Stimulated activated naive B cell treated with anti-CD40 and anti-IgM and Interleukin-4, amounts not matched to agents 10 μg/mL and 1 μg/mL and 100 μg/mL, for 72 hours (primary cell): ENCODE measurements around the gene TREM2.
"Not testable (repeated sequence)": the region's sequence is repeated elsewhere in the genome, so short reads cannot be mapped to it uniquely, and the experiment has no call there.

ENCODE experiments used
- ATAC-seq, 2 donors: fragments of 150-1000 bp; cut with Tn5 transposase; replicated peaks; 2 replicates each; pipeline ENCODE4 v1.10.0; 2021; ENCODE audit warnings: moderate library complexity in 1 of 2
- DNase-seq: peaks from one replicate; pipeline ENCODE4 v3.0.0; 2021
- H3K27ac Mint-ChIP-seq: one replicate; pipeline ENCODE4 v1.8.0; 2022; ENCODE audit warnings: mild to moderate bottlenecking, mixed read lengths
- H3K27me3 Mint-ChIP-seq, 2 donors: one replicate each; pipeline ENCODE4 v1.8.0; 2022; ENCODE audit warnings: mixed read lengths in 2 of 2
- H3K36me3 Mint-ChIP-seq, 2 donors: one replicate each; pipeline ENCODE4 v1.8.0; 2022; ENCODE audit warnings: mixed read lengths in 2 of 2, mild to moderate bottlenecking in 1 of 2
- H3K4me1 Mint-ChIP-seq, 2 donors: one replicate each; pipeline ENCODE4 v1.8.0; 2022; ENCODE audit warnings: mixed read lengths in 2 of 2, mild to moderate bottlenecking in 1 of 2
- H3K4me3 Mint-ChIP-seq, 2 donors: one replicate each; pipeline ENCODE4 v1.8.0; 2022; ENCODE audit warnings: mild to moderate bottlenecking in 2 of 2, mixed read lengths in 2 of 2, moderate library complexity in 1 of 2
- H3K9me3 Mint-ChIP-seq, 2 donors: one replicate each; pipeline ENCODE4 v1.8.0; 2022; ENCODE audit warnings: mixed read lengths in 2 of 2, mild to moderate bottlenecking in 1 of 2

The TREM2 gene

DNA sequence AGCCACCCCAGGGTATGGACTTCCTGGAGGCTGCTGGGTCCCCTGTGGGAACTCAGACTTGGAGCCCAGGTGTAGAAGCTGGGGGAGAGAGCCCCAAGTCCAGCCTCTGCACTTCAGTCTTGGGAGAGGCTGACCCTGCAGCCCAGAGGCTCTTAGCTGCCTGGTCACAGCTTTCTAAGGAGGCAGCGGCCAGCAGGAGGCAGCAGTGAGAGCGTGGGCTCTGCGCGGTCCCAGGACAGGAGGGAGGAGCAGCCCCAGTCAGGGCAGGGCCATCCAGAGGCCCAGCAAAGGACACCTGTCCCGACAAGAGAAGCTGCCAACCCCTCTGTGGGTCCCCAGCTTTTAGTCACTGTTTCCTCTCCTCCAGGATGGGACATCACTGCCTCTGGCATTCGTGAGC lies 28.7 kb upstream of the TREM2 start:
- DNase-seq (no peak), ATAC-seq (peak; percentile 67 to 71)
- Mint-ChIP-seq H3K9me3 (peaks cover 3% of the 10 kb centered on the region in 2 donors), H3K4me3 (no peak overlapping the region), H3K27me3 (no peaks in the 10 kb centered on the region), H3K27ac (peak overlapping the region; percentile 62), H3K4me1 (peaks cover 55 to 72% of the 10 kb centered on the region in 2 donors), H3K36me3 (peaks cover 59 to 67% of the 10 kb centered on the region in 2 donors)

DNA sequence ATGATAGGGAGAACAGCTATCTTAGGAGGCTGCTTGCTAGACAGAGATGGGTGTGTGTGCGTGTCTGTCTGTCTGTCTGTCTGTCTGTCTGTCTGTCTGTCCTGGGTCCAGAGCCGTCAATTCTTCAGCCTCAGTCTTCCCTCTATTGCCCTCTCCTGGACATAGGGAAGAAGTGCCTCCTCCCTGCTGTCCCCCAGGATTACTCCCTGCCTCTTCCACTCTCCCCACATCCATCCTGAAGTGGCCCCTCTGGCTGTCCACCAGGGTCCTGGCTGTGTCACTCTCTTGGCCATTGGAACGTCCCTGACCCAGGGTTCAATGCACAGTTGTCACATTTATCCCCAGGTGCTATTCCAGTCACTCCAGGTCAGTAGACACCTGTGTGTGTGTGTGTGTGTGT lies 27.9 kb upstream of the TREM2 start:
- Mint-ChIP-seq H3K4me1 (peaks cover 57 to 72% of the 10 kb centered on the region in 2 donors), H3K4me3 (no peak overlapping the region), H3K27ac (peak overlapping the region; percentile 71), H3K9me3 (peaks cover 3% of the 10 kb centered on the region in 2 donors), H3K36me3 (peaks cover 53 to 59% of the 10 kb centered on the region in 2 donors), H3K27me3 (no peaks in the 10 kb centered on the region)
- ATAC-seq (no peak), DNase-seq (no peak)

DNA sequence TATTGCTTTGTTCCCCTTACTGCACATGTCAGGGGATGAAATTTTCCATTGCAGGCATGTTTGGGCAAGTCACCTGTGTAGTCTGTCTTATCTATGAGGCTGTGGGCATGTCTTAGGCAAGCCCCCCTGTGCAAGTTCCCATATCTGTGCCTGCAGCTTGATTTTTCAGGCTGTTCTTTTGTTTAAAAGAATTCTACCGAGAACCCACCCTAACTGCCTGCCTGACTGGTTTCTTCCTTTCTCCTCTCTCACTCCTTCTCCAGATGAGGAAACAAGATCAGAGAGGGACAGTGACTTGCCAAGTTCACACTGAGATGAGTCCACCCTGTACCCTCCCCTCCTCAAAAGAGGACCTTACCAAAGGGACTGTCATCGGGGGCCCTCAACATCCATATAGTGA lies 27.1 kb upstream of the TREM2 start:
- DNase-seq (no peak), ATAC-seq (no peak)
- no peak overlapping the region for H3K4me3 Mint-ChIP-seq
- peaks cover 57 to 72% of the 10 kb centered on the region in 2 donors for H3K4me1 Mint-ChIP-seq
- peaks cover 3% of the 10 kb centered on the region in 2 donors for H3K9me3 Mint-ChIP-seq
- H3K27me3 Mint-ChIP-seq, result no peaks in the 10 kb centered on the region
- no peak overlapping the region for H3K27ac Mint-ChIP-seq
- peaks cover 46 to 51% of the 10 kb centered on the region in 2 donors for H3K36me3 Mint-ChIP-seq

DNA sequence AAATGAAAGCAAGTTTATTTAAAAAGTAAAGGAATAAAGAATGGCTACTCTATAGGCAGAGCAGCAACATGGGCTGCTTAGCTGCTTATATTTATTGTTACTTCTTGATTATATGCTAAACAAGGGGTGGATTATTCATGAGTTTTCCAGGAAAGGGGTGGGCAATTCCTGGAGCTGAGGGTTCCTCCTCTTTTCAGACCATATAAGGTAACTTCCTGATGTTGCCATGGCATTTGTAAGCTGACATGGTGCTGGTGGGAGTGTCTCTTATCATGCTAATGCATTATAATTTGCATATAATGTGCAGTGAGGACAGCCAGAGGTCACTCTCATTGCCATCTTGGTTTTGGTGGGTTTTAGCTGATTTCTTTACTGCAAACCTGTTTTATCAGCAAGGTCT lies 26.1 kb upstream of the TREM2 start:
- peaks cover 52 to 71% of the 10 kb centered on the region in 2 donors for H3K4me1 Mint-ChIP-seq
- not testable (repeated sequence) for H3K27me3 Mint-ChIP-seq, ATAC-seq, H3K9me3 Mint-ChIP-seq, DNase-seq, H3K4me3 Mint-ChIP-seq, H3K27ac Mint-ChIP-seq
- H3K36me3 Mint-ChIP-seq, result peaks cover 37 to 42% of the 10 kb centered on the region in 2 donors

DNA sequence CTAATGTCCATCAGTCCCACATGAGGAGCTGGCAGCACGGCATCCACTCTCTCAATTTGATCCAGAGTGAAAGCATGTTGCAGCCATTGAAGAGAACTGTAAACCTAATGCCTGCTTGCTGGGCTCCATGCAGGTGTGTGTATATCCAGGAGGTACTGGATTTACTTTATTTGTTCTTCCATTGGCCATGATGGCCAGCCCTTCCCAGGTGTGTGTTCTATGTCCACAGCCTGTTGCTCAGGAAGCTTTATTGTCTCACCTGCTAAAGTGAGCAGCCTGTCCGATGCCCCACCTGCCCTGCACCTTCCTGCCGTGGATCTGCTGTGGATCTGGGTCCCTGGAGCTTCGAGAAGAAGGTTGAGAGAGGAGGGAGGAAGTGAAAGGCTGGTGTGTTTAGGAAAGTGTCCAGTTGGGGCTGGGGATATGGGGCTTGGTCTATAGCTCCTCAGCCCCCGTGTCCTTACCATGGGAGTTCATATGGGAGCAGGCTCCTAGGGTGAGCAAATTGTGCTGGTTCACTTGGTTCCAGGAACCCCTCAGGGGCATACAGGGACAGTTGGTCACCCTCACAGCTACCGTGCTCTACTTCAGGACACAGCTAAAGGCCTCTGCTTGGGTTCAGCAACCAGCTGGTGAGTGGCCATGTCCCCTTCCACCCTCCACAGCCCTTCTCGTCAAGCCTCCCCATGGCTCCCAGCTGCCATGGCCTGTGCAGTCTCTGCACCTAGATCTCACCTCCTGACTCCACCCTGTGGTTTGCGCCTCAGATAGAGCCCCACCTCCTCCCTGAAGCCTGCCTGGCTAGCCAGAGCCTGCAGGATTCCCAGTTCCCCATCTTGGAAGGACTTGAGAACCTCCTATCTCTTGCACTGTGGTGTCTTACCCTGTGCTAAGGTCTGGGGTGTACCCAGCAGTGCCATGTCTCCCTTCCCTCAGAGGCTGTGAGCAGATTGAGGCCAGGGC lies 25.3 kb upstream of the TREM2 start:
- Mint-ChIP-seq H3K36me3 (peaks cover 33 to 36% of the 10 kb centered on the region in 2 donors), H3K4me1 (peaks cover 47 to 70% of the 10 kb centered on the region in 2 donors), H3K27me3 (no peaks in the 10 kb centered on the region), H3K27ac (peak overlapping the region; percentile 53), H3K9me3 (peaks cover 3% of the 10 kb centered on the region in 2 donors), H3K4me3 (no peak overlapping the region)
- DNase-seq, result no peak
- ATAC-seq, result no peak

DNA sequence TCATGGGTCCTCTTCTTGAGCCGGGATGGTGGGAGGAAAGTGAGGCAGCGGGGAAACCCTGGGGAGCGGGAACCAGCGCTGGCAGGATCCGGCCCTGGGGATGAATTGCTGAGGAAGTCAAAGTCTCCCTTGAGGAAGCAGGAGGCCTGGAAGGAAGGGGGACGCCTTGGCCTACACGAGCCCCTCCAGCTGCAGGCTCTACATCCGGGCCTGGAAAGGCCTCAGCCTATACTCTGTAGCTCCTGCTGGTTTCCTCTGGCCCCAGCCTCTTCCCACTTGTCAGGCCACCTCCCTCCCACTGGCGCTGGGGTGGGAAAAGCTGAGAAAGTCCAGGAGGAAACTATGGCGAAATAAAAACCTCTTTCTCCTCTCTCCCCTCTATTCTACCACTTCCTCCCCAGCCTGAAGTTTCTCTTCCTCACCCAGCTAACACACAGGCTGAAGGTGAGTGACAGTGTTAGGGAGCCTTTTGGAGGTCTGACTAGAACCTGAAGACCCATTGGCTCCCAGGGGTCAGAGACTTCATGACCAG lies 23.2 kb upstream of the TREM2 start:
- no peaks in the 10 kb centered on the region for H3K27me3 Mint-ChIP-seq
- ATAC-seq (peak; percentile 37 to 53), DNase-seq (no peak)
- peaks cover 16 to 19% of the 10 kb centered on the region in 2 donors for H3K36me3 Mint-ChIP-seq
- peak overlapping the region in 1 of 2 donors; percentile 50 for H3K4me3 Mint-ChIP-seq
- H3K9me3 Mint-ChIP-seq, result peaks cover 3 to 4% of the 10 kb centered on the region in 2 donors
- peak overlapping the region; percentile 62 for H3K27ac Mint-ChIP-seq
- H3K4me1 Mint-ChIP-seq, result peaks cover 41 to 65% of the 10 kb centered on the region in 2 donors

DNA sequence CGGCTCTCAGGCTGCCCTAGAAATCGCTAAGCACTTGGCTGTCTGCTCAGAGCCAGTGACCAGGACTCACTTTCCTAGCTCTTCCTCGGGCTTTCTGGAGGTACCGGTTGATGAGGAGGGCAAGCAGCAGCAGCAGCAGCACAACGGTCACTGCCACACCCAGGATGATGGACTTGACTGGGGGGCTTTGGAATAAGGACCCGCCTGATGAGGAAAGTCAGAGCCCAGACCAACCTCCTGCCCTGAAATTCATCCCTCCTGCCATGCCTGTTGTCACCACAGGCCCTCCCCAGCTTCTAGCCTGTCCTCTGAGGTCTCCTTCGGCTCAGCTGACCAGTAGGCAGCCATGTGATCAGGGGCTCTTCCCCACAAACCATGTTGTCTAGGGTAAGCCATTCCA lies 21.8 kb upstream of the TREM2 start:
- Mint-ChIP-seq H3K4me1 (peaks cover 41 to 65% of the 10 kb centered on the region in 2 donors), H3K27ac (no peak overlapping the region), H3K9me3 (peaks cover 3 to 4% of the 10 kb centered on the region in 2 donors), H3K4me3 (no peak overlapping the region), H3K36me3 (peaks cover 5% of the 10 kb centered on the region in 2 donors), H3K27me3 (no peaks in the 10 kb centered on the region)
- ATAC-seq (no peak), DNase-seq (no peak)

DNA sequence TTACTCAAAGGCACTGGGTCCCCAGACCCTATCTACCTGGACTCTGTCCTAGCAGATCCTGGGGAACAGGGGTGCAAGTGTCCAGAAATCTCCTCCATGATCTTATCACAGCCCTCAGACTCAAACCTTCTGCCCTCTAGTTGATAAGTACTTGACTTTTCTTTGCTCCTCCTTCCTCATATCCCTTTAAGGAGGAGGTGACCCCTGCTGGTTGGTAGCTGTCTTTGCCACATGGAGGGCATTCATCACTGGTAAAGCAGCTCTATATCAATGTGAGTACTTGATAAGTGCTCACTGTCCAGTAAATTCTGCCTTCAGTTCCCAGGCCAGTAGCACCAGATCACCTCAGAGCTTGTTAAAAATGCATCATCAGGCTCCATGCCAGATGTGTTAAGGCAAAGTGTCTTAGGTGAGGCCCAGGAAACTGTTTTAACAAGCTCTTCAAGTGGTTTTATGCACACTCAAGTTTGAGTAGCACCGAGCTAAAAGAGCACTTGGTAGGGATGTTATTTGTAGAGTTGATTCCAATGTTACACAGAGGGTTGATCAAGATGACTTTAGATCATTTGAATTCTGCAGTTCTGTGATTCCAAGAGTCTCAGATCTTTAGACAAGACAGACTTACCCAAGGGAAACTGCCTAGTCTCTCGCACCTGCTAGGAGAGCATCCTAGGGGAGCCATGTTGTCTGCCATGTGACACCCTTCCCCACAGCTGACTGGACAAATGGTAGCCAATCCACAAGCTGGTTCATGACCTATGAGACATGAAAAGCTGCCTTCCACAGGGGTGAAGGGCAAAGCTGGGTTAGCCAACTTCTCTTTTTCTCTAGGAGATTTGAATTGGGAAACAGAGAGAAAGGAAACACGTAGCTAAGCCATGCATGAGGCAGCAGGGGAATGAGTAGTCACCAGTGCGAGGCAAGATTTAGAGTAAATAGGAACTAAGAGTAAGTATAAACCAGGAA lies 19.4 kb upstream of the TREM2 start:
- peaks cover 0 to 2% of the 10 kb centered on the region in 2 donors for H3K9me3 Mint-ChIP-seq
- no peaks in the 10 kb centered on the region for H3K36me3 Mint-ChIP-seq
- peaks cover 33 to 52% of the 10 kb centered on the region in 2 donors for H3K4me1 Mint-ChIP-seq
- H3K27ac Mint-ChIP-seq, result peak overlapping the region; percentile 68
- ATAC-seq (peak; percentile 87 to 89), DNase-seq (peak; percentile 31)
- H3K27me3 Mint-ChIP-seq, result no peaks in the 10 kb centered on the region
- peak overlapping the region in 1 of 2 donors; percentile 15 for H3K4me3 Mint-ChIP-seq

DNA sequence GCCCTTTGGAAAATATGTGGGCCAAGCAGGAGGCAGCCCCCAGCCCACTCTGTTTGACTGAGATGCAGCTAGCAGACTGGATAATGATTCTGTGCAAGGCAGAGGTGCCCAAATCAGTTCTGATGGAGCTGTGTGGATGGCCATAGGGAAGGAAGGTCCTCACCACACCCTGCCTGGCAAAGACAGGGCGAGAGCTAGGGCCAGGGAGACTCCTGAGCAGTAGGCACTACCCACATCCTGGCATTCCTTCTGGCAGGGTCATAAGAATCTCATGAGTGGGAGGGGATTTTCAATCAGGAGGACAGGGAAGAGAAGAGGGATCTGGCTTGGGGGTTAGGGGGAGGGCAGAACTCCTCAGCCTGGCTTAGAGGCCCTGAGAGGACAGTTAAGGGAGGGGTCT lies 18.6 kb upstream of the TREM2 start:
- Mint-ChIP-seq H3K4me3 (no peak overlapping the region), H3K27ac (peak overlapping the region; percentile 65), H3K36me3 (no peaks in the 10 kb centered on the region), H3K27me3 (no peaks in the 10 kb centered on the region), H3K9me3 (peaks cover 0 to 2% of the 10 kb centered on the region in 2 donors), H3K4me1 (peaks cover 29 to 44% of the 10 kb centered on the region in 2 donors)
- DNase-seq (no peak), ATAC-seq (no peak)

DNA sequence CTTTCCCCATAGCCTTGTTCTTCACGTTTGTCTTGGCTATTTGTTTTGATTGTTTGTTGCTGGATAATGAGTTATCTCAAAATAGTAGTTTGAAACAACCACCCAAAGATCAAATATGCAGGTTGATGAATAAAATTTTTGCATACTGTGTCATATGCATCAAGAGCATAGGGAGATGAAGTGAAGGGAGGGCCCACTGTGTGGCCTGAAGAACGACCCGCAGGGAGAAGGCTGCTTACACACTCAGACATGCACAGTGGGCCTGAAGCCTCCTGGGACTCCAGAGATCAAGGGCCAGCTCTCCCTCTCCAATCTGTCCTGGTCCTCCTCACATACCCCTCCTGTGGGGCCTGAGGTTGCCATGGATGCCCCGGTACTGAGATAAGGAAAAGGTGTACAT lies 16.2 kb upstream of the TREM2 start:
- peaks cover 13 to 27% of the 10 kb centered on the region in 2 donors for H3K4me1 Mint-ChIP-seq
- no peak overlapping the region for H3K27ac Mint-ChIP-seq
- no peaks in the 10 kb centered on the region for H3K27me3 Mint-ChIP-seq
- peaks cover 0 to 5% of the 10 kb centered on the region in 2 donors for H3K9me3 Mint-ChIP-seq
- H3K4me3 Mint-ChIP-seq, result no peak overlapping the region
- no peak for ATAC-seq
- no peak for DNase-seq
- H3K36me3 Mint-ChIP-seq, result peaks cover 4% of the 10 kb centered on the region in 2 donors

DNA sequence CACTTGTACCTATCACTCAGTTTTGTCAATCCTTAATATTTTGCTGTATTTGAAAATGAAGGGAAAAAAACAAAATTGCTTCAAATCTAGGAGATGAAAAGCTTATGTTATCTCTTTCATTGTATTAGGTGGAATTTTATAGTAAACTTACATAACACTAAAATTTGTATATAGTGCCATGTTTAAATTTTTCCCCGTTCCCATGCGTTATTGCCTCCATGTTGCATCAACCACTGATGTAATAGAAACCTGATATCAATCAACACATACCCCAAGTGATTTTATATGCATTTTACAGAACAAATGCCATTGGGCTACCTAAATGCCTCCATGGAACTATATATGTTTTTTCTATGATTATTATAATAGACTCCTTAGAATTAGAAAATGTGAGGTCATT lies 14.8 kb upstream of the TREM2 start:
- no peak for ATAC-seq
- H3K27me3 Mint-ChIP-seq, result no peaks in the 10 kb centered on the region

DNA sequence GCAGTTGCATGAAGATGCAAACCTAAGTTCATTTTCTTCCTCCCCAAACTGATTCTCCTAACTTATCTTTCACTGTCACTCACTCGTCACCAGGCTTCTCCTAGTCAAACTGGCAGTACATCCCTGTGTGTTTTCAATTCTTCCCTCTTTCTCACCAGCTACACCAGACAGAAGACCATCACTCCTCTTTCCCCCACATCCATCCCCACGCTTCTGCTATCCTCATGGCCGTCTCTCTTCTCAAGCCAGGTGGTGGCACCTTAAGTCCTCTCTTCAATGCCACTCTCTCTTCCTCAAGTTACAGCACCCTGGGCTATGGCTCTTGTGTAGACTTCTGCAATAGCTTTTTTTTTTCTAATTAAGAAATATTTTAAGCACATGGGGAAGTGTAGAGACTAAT lies 14.4 kb upstream of the TREM2 start:
- no peak overlapping the region for H3K4me3 Mint-ChIP-seq

More for the DNA sequence above, 14.8 kb upstream of the TREM2 start:
- Mint-ChIP-seq H3K36me3 (peaks cover 4% of the 10 kb centered on the region in 2 donors), H3K4me1 (peaks cover 9 to 17% of the 10 kb centered on the region in 2 donors), H3K4me3 (no peak overlapping the region), H3K27ac (no peak overlapping the region), H3K9me3 (peaks cover 0 to 5% of the 10 kb centered on the region in 2 donors)
- no peak for DNase-seq

DNA sequence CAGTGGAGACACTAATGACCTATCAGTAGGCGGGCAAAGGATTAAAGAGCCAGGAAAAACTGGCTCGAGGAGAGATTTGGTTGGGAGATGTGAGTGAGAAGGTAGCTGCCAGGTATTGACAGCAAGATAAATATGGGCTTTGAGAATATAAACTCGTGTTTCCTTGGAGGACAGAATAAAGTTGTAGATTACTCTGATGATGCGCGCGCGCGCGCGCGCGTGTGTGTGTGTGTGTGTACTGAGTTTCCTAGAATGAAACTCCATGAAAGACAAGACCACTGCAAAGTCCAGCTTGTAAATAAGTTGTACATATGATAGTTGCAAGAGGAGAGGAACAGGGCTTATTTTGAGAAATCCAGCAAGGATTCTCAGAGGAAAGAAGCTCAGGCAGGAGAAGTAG lies 13.3 kb upstream of the TREM2 start:
- H3K27ac Mint-ChIP-seq, result no peak overlapping the region
- no peaks in the 10 kb centered on the region for H3K27me3 Mint-ChIP-seq
- DNase-seq, result no peak
- H3K4me1 Mint-ChIP-seq, result peaks cover 3 to 6% of the 10 kb centered on the region in 2 donors
- no peak overlapping the region for H3K4me3 Mint-ChIP-seq
- ATAC-seq, result no peak
- H3K36me3 Mint-ChIP-seq, result peaks cover 4% of the 10 kb centered on the region in 2 donors
- H3K9me3 Mint-ChIP-seq, result peaks cover 0 to 4% of the 10 kb centered on the region in 2 donors

More for the DNA sequence above, 14.4 kb upstream of the TREM2 start:
- no peak for ATAC-seq
- Mint-ChIP-seq H3K36me3 (peaks cover 4% of the 10 kb centered on the region in 2 donors), H3K4me1 (peaks cover 6 to 12% of the 10 kb centered on the region in 2 donors), H3K27ac (no peak overlapping the region), H3K27me3 (no peaks in the 10 kb centered on the region), H3K9me3 (peaks cover 0 to 4% of the 10 kb centered on the region in 2 donors)
- DNase-seq, result no peak

DNA sequence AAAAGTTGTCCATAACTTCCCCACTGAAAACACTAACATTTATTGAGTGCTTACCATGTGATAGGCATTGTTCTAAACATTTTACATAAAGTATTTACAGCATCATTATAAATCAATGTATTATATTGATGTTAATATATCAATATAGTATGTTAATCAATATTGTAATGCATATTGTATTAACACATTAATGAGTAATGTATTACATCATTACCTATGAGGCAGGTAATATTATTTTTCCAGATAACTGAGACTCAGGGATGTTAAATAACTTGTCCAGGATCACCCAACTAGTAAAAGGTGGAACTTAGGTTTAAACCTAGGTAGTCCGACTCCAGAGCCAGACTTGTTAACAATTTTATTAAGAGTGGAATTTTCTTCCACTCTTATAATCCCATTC lies 12.2 kb upstream of the TREM2 start:
- Mint-ChIP-seq H3K4me3 (no peak overlapping the region), H3K27ac (no peak overlapping the region), H3K36me3 (peaks cover 4% of the 10 kb centered on the region in 2 donors), H3K9me3 (peaks cover 0 to 4% of the 10 kb centered on the region in 2 donors), H3K4me1 (peaks cover 6 to 11% of the 10 kb centered on the region in 2 donors), H3K27me3 (no peaks in the 10 kb centered on the region)
- DNase-seq, result no peak
- no peak for ATAC-seq
